CD4-positive, CD25-positive, alpha-beta regulatory T cell (primary cell): ENCODE results near the gene ZNF672. TPM values are rescaled to one million over a fixed set of nuclear protein-coding genes. Genes with fewer than 3 reads are reported as not detected.

ENCODE experiments used
- ATAC-seq, 2 donors: fragments of 150-1000 bp; cut with Tn5 transposase; one replicate each; pipeline ENCODE4 v1.10.0; 2021; ENCODE audit warnings: low read depth in 2 of 2, moderate number of reproducible peaks in 2 of 2, moderate library complexity in 1 of 2
- DNase-seq, 3 donors: peaks; one replicate each; pipeline versions ENCODE4 v3.0.0 to v3.0.0-alpha.2; 2012 to 2022; ENCODE audit warnings: mixed read lengths in 1 of 3
- H3K27ac ChIP-seq: one replicate; pipeline ENCODE4 v1.7.0; 2013; ENCODE audit warnings: mild to moderate bottlenecking, low read length; ENCODE audit not compliant: insufficient read depth, poor library complexity, severe bottlenecking
- H3K27me3 ChIP-seq: one replicate; pipeline ENCODE4 v1.7.0; 2013; ENCODE audit warnings: low read length; ENCODE audit not compliant: control insufficient read depth, insufficient read depth
- H3K36me3 ChIP-seq: one replicate; pipeline ENCODE4 v1.7.0; 2013; ENCODE audit warnings: mild to moderate bottlenecking, low read length, moderate library complexity; ENCODE audit not compliant: control insufficient read depth, insufficient read depth
- H3K4me1 ChIP-seq: 2 replicates; pipeline ENCODE4 v1.7.0; 2013; ENCODE audit warnings: mild to moderate bottlenecking, low read length; ENCODE audit not compliant: insufficient read depth, control insufficient read depth, poor library complexity, severe bottlenecking
- H3K4me3 ChIP-seq: one replicate; pipeline ENCODE4 v1.7.0; 2013; ENCODE audit warnings: low read depth, mild to moderate bottlenecking, low read length, moderate library complexity
- H3K9me3 ChIP-seq, 2 experiments: 1 replicate in 1 of 2; 2 replicates in 1 of 2; pipeline ENCODE4 v1.7.0; 2013; ENCODE audit warnings: low read length in 2 of 2, mild to moderate bottlenecking in 1 of 2, moderate library complexity in 1 of 2; ENCODE audit not compliant: control insufficient read depth in 2 of 2
- H3K27ac Mint-ChIP-seq, 3 donors: one replicate each; pipeline ENCODE4 v1.8.0; 2020 to 2022; ENCODE audit warnings: mild to moderate bottlenecking in 3 of 3, mixed read lengths in 3 of 3, moderate library complexity in 2 of 3
- H3K27me3 Mint-ChIP-seq: one replicate; pipeline ENCODE4 v1.8.0; 2022; ENCODE audit warnings: mild to moderate bottlenecking, mixed read lengths
- H3K36me3 Mint-ChIP-seq: one replicate; pipeline ENCODE4 v1.8.0; 2020; ENCODE audit warnings: mixed read lengths
- H3K4me1 Mint-ChIP-seq, 4 donors: one replicate each; pipeline ENCODE4 v1.8.0; 2020 to 2022; ENCODE audit warnings: mixed read lengths in 4 of 4, mild to moderate bottlenecking in 1 of 4
- H3K4me3 Mint-ChIP-seq, 4 donors: one replicate each; pipeline ENCODE4 v1.8.0; 2020 to 2022; ENCODE audit warnings: mild to moderate bottlenecking in 4 of 4, mixed read lengths in 4 of 4, moderate library complexity in 3 of 4
- H3K9me3 Mint-ChIP-seq, 7 donors: one replicate each; pipeline ENCODE4 v1.8.0; 2020 to 2022; ENCODE audit warnings: mixed read lengths in 7 of 7, mild to moderate bottlenecking in 3 of 7, moderate library complexity in 2 of 7
- polyA plus RNA-seq, 4 donors: library from polyadenylated mRNA; unstranded; fragments of 300-500 nt; fragmentation: Illumina TruSeq; gene quantifications; one replicate each; pipeline ENCODE4 v1.2.3, GENCODE V29; 2021
- total RNA-seq: library from RNA; stranded (reverse); gene quantifications from one replicate; pipeline ENCODE4 v1.2.3, GENCODE V29; 2022

Gene ZNF672
- total and polyA plus RNA-seq, 5 donors from 2014 or later, result 24.8 to 39.1 (median 29.9) TPM

DNA sequence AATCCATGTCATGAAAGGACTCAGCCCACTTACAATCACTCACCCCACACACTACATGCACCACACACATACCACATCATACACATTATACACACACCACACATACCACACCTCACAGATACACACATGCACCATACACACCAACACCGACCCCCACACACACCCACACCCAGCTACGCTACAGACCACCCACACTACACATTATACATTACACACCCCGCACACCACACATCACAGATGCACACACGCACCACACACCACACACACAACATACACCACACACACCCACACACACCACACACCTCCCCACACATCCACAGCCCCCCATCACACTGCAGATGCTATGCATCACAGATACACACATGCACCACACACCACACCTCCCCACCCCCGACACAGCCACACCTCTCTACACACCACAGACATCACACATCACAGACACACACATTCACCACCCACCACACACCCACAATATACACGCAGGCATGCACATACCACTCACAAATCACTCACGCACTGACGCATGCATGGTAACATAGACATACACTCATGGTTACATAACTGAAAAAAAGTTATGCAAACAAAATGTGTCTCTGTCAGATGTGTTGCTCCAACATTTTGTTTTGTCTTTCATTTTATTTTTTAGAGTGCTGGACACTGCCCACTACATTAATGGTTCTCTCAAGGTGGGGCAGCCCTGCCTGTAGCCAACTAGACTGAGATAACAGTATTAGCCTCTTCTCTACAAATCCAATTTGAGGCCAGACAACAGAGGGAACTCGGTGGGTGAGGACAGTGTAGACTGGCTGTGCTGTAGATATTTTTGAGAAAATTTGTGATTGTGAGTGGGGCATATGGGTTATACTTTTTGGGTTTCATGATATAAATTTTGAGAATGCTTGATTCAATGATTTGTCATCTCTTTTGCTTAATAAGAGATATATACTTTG lies 52.8 kb downstream of the ZNF672 start:
- H3K4me3 Mint-ChIP-seq, result no peak overlapping the region
- Histone ChIP-seq H3K4me1 (no peaks in the 10 kb centered on the region), H3K36me3 (no peaks in the 10 kb centered on the region), H3K27ac (no peak overlapping the region), H3K4me3 (no peak overlapping the region), H3K27me3 (peaks cover 26% of the 10 kb centered on the region), H3K9me3 (no peaks in the 10 kb centered on the region)
- H3K27me3 Mint-ChIP-seq, result peaks cover 35% of the 10 kb centered on the region
- no peak for ATAC-seq
- H3K36me3 Mint-ChIP-seq, result no peaks in the 10 kb centered on the region
- DNase-seq, result no peak
- no peaks in the 10 kb centered on the region for H3K9me3 Mint-ChIP-seq
- no peak overlapping the region for H3K27ac Mint-ChIP-seq
- H3K4me1 Mint-ChIP-seq, result peaks cover 0 to 2% (median 0%) of the 10 kb centered on the region in 4 donors

DNA sequence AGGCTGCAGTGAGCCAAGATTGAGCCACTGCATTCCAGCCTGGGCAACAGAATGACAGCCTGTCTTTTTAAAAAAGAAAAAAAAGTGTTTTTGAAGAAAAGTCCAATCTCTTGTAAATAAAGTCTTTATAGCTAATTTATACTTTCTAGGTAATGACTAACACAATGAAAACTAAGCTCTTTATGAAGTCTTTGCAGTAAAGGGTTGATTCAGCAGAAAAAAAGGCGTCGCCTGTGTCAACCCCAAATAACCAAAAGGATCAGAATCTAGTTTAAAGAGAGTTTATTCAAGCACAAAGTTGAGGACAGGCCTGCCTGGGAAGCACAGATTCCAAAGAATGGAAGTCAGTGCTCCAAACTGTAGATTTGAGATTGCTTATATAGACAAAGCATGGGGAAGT lies 53.7 kb downstream of the ZNF672 start:
- ATAC-seq (no peak), DNase-seq (no peak)
- Mint-ChIP-seq H3K9me3 (peaks cover 0 to 3% (median 0%) of the 10 kb centered on the region in 7 donors), H3K4me1 (peaks cover 0 to 2% (median 0%) of the 10 kb centered on the region in 4 donors), H3K27ac (no peak overlapping the region), H3K27me3 (peaks cover 34% of the 10 kb centered on the region), H3K36me3 (no peaks in the 10 kb centered on the region), H3K4me3 (no peak overlapping the region)
- Histone ChIP-seq H3K36me3 (no peaks in the 10 kb centered on the region), H3K4me3 (no peak overlapping the region), H3K9me3 (no peaks in the 10 kb centered on the region), H3K27me3 (peaks cover 26% of the 10 kb centered on the region), H3K4me1 (no peaks in the 10 kb centered on the region), H3K27ac (no peak overlapping the region)

DNA sequence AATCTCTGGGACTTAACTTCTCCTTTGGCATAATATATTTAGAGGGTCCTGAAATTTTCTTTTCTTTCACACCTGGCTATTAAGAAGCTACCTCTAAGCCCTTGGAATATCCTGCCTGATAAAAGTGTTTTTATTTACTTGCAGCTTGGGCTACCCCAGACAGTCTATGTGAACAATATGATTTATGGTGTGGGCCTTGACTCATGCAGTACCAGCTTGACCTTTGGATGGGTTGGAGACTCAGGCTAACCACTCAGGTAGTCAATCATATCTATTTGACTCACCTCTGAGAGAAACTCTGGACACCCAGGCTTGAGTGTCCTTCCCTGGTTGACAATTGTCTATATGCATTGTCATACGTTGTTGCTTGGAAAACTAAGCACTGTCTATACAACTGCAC lies 54.6 kb downstream of the ZNF672 start:
- Mint-ChIP-seq H3K27me3 (peaks cover 35% of the 10 kb centered on the region), H3K36me3 (no peaks in the 10 kb centered on the region), H3K4me3 (no peak overlapping the region), H3K9me3 (peaks cover 0 to 3% (median 0%) of the 10 kb centered on the region in 7 donors), H3K4me1 (peaks cover 0 to 2% (median 0%) of the 10 kb centered on the region in 4 donors), H3K27ac (no peak overlapping the region)
- Histone ChIP-seq H3K27ac (no peak overlapping the region), H3K36me3 (no peaks in the 10 kb centered on the region), H3K9me3 (no peaks in the 10 kb centered on the region), H3K4me1 (no peaks in the 10 kb centered on the region), H3K4me3 (no peak overlapping the region), H3K27me3 (peaks cover 24% of the 10 kb centered on the region)
- no peak for DNase-seq
- no peak for ATAC-seq

DNA sequence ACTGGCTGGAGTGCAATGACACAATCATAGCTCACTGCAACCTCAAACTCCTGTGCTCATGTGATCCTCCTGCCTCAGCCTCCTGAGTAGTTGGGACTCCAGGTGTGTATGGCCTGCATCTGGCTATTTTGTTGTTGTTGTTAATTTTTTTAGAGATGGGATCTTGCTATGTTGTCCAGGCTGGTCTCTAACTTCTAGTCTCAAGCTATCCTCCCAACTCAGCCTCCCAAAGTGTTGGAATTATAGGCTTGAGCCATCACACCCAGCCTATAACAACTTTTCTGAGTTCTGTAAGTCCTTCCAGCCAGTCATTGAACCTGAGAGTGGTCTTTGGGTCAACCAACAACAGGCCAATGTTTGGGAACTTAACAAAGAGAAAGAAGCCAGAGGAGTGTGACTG lies 56.8 kb downstream of the ZNF672 start:
- Histone ChIP-seq H3K9me3 (no peaks in the 10 kb centered on the region), H3K36me3 (no peaks in the 10 kb centered on the region), H3K27me3 (peaks cover 28% of the 10 kb centered on the region), H3K27ac (no peak overlapping the region), H3K4me1 (no peaks in the 10 kb centered on the region), H3K4me3 (no peak overlapping the region)
- Mint-ChIP-seq H3K27me3 (peaks cover 40% of the 10 kb centered on the region), H3K4me3 (no peak overlapping the region), H3K36me3 (no peaks in the 10 kb centered on the region), H3K4me1 (no peaks in the 10 kb centered on the region), H3K9me3 (peaks cover 0 to 4% (median 0%) of the 10 kb centered on the region in 7 donors), H3K27ac (peak overlapping the region in 1 of 3 donors; percentile 79)
- ATAC-seq, result no peak
- no peak for DNase-seq

DNA sequence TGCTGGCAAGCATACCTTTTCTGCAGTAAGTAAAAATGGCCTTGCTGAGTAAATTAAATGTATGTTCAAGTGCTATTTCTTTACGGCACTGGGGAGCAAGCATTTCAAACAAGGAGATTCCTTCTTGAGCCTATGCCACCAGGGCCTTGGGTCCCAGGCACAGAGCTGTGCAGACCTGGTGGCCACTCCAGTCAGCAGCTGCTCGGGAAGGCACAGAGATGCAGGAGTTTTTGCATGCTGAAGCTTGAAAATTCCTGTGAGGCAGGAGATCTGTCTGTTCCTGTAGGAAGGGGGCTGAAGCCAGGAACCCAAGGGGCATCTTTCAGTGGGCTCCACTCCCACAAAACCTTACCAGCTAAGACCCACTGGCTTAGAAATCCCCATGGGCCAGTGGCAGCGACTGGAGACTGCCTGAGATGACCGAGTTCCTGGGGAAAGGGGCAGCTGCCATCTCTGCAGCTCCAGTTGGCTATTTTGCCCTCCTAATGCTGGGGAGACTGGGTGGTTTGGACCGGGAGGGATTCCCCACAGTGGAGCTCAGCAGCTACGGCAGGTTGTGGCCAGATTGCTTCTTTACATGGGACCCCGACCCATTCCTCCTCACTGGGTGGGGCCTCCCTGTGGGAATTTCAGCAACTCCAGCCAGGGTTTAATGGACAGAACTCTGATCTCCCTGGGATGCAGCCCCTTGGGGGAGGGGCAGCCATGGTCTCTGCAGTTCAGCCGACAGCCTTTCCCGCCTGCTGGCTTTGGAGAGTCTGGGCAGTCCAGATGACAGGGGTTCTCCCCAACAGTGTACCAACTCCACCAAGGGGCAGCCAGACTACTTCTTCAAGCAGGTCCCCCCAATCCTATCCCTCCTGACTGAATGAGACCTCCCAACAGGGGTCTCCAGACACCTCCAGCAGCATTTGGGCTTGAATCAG lies 59.7 kb downstream of the ZNF672 start:
- H3K27me3 Mint-ChIP-seq, result peaks cover 59% of the 10 kb centered on the region
- no peak for DNase-seq

More for the DNA sequence above, 59.7 kb downstream of the ZNF672 start:
- Histone ChIP-seq H3K27ac (no peak overlapping the region), H3K27me3 (peaks cover 34% of the 10 kb centered on the region), H3K4me1 (no peaks in the 10 kb centered on the region), H3K4me3 (no peak overlapping the region), H3K9me3 (no peaks in the 10 kb centered on the region), H3K36me3 (no peaks in the 10 kb centered on the region)
- Mint-ChIP-seq H3K4me1 (no peaks in the 10 kb centered on the region), H3K36me3 (no peaks in the 10 kb centered on the region), H3K4me3 (no peak overlapping the region), H3K27ac (no peak overlapping the region), H3K9me3 (peaks cover 0 to 4% (median 0%) of the 10 kb centered on the region in 7 donors)
- ATAC-seq, result no peak

Other genes starting within 250 kb of the ZNF672 start
- gene OR2T10, start 240.5 kb upstream of the ZNF672 start, total RNA-seq, result not detected
- not detected for gene OR2T10, start 240.5 kb upstream of the ZNF672 start, polyA plus RNA-seq
- not detected for gene OR2T11, start 203.1 kb upstream of the ZNF672 start, total RNA-seq
- gene OR2T11, start 203.1 kb upstream of the ZNF672 start, polyA plus RNA-seq, result not detected
- not detected for gene OR2T35, start 192.9 kb upstream of the ZNF672 start, total RNA-seq
- gene OR2T35, start 192.9 kb upstream of the ZNF672 start, polyA plus RNA-seq, result not detected
- gene OR2T27, start 182.7 kb upstream of the ZNF672 start, total RNA-seq, result not detected
- not detected for gene OR2T27, start 182.7 kb upstream of the ZNF672 start, polyA plus RNA-seq
- not detected for gene OR14I1, start 135.5 kb upstream of the ZNF672 start, total RNA-seq
- gene OR14I1, start 135.5 kb upstream of the ZNF672 start, polyA plus RNA-seq, result not detected
- not detected for gene LYPD8, start 82.5 kb upstream of the ZNF672 start, total RNA-seq
- gene LYPD8, start 82.5 kb upstream of the ZNF672 start, polyA plus RNA-seq, result under 1 TPM in 1 of 4 donors, not detected in 3; 0.22 TPM
- gene SH3BP5L, start 12.3 kb upstream of the ZNF672 start, total RNA-seq, result 18.3 TPM
- gene SH3BP5L, start 12.3 kb upstream of the ZNF672 start, polyA plus RNA-seq, result 1 to 10 TPM; 2.2 to 6.5 (median 4.5) TPM
- gene ZNF692, start 20.9 kb downstream of the ZNF672 start, total RNA-seq, result 50.6 TPM
- 1 to 10 TPM; 6.0 to 9.8 (median 7.2) TPM for gene ZNF692, start 20.9 kb downstream of the ZNF672 start, polyA plus RNA-seq
- gene PGBD2, start 68.0 kb downstream of the ZNF672 start, total RNA-seq, result 3.2 TPM
- 10 to 100 TPM in 1 of 4 donors, 1 to 10 TPM in 3; 7.2 to 10.8 (median 8.3) TPM for gene PGBD2, start 68.0 kb downstream of the ZNF672 start, polyA plus RNA-seq